Pulmonary artery endothelial cell (primary cell): ENCODE data around the gene CHRNB4. TPM values are rescaled to one million over a fixed set of nuclear protein-coding genes. Genes with fewer than 3 reads are reported as not detected.

Experiments used
- DNase-seq: peaks from one replicate; pipeline ENCODE4 v3.0.0-alpha.2; 2011; ENCODE audit warnings: low read depth, low spot score
- total RNA-seq: library from RNA; depleted of rRNA; stranded (reverse); fragments of >200 nt; gene quantifications from 2 replicates; pipeline ENCODE4 v1.2.3, GENCODE V29; 2014

Gene CHRNB4
- total RNA-seq, 1 donor from 2014 or later = not detected

GRCh38 chr15:78668987-78669386 lies 28.0 kb upstream of the CHRNB4 start:
- DNase-seq = no peak

- no peak for DNase-seq
Observed at GRCh38 chr15:78667578-78668236, 26.7 kb upstream of the CHRNB4 start.

- no peak for DNase-seq
Observed at GRCh38 chr15:78666010-78666409, 25.0 kb upstream of the CHRNB4 start.

GRCh38 chr15:78663703-78664102 lies 22.7 kb upstream of the CHRNB4 start:
- DNase-seq = no peak

- DNase-seq = no peak
Observed at GRCh38 chr15:78662028-78662427, 21.0 kb upstream of the CHRNB4 start.

GRCh38 chr15:78661001-78661400 lies 20.0 kb upstream of the CHRNB4 start:
- DNase-seq = no peak

- DNase-seq = no peak
Observed at GRCh38 chr15:78660584-78660983, 19.6 kb upstream of the CHRNB4 start.

- no peak for DNase-seq
Observed at GRCh38 chr15:78658823-78659222, 17.8 kb upstream of the CHRNB4 start.

GRCh38 chr15:78654272-78654671 lies 13.3 kb upstream of the CHRNB4 start:
- no peak for DNase-seq

- no peak for DNase-seq
Observed at GRCh38 chr15:78651930-78652615, 11.1 kb upstream of the CHRNB4 start.

- DNase-seq = no peak
Observed at GRCh38 chr15:78651007-78651406, 10.0 kb upstream of the CHRNB4 start.

GRCh38 chr15:78650022-78650421 lies 9.0 kb upstream of the CHRNB4 start:
- no peak for DNase-seq

- no peak for DNase-seq
Observed at GRCh38 chr15:78645009-78645408, 4.0 kb upstream of the CHRNB4 start.

GRCh38 chr15:78642331-78642730 lies 1.3 kb upstream of the CHRNB4 start:
- DNase-seq = no peak

GRCh38 chr15:78641749-78642275 lies 802 bp upstream of the CHRNB4 start:
- no peak for DNase-seq

- DNase-seq = no peak
Observed at GRCh38 chr15:78640527-78641101, 396 bp downstream of the CHRNB4 start.

- DNase-seq = no peak
Observed at GRCh38 chr15:78638658-78639314, 2.2 kb downstream of the CHRNB4 start.

GRCh38 chr15:78637776-78638435 lies 3.1 kb downstream of the CHRNB4 start:
- no peak for DNase-seq

GRCh38 chr15:78636378-78636859 lies 4.6 kb downstream of the CHRNB4 start:
- DNase-seq = no peak

- DNase-seq = no peak
Observed at GRCh38 chr15:78635346-78635745, 5.7 kb downstream of the CHRNB4 start.
